ENCODE measurements around the gene SENP7.

DNA sequence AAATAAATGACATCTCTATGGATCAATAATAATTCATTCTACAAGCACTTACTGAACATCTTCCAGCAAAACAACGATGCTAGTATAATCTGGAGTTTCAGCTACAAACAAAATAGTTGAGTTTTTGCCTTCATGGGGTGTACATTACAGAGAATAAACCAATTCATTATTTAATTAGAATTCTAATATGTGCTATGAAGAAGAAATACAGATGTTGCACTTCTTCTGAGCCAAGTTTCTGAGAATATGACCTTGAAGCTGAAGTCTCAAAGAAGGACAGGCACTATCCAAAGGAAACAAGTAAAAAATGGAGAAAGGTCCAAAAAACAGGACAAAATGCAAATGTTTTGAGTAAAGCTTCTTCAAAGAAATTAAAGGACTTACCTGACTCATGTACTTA lies 94.2 kb downstream of the SENP7 start:
- no peak for TF ChIP-seq SUZ12 (IDR thresholded peaks at IDR 0.05; ENCODE audit: extremely low read depth, insufficient read depth, insufficient read length)
- TF ChIP-seq ZNF274 (IDR thresholded peaks at IDR 0.05; ENCODE audit: low read depth, low read length), result no peak
- TF ChIP-seq YY1 (IDR thresholded peaks at IDR 0.05; ENCODE audit: insufficient read depth, insufficient read length), result no peak
